NCI-H2227 treated with DMSO at 0.1 percent for 48 hours (cell line): ENCODE data around the gene GIT1.
A peak's percentile ranks its signal among the peaks of the same experiment; 100 is the strongest.

Source experiments
- DNase-seq: peaks from one replicate; lab custom pipeline; 2025; lab: John Stamatoyannopoulos, UW

Gene GIT1

DNA sequence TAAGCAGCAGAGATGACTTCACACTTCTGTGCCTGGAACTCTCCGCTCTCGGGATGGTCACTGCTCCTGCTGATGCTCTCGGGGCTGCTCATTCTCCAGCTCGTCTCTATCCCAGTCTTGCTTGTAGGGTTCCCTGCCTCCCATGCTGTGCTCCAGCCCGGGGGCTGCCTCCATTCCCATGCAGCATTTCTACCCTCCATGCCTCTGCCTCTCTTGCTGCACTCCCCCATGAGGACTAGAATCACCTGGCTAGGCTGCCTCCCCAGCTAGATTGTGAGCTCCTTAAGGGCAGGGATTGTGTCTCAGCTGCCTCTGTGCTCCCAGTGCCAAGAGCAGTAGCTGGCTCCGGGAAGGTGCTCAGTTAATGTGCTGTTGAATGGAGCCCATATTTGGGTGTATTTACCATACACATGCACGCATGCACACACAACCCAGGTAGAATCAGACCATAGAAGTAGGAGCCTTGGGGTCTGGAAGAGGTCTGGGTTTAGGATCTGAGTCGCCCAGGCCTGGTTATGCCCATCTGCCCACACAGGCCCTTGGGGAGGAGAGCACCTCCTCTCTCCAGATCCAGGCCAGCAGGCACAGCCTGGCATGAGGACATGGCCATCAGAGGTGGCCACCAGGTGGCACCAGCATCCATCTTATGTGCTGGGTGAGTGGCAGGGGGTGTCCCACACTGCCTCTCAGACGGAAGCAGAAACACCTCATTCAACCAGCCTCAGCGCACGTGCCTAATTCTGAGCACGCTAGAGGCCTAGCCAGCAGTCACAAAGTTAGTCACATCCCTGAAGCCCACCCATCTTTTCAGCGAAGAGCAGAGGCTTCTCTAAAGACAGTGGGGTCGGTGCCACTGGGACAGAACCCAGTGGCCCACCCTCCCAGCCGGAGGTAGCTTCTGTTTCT, 9.3 kb downstream of the GIT1 start:
- peak; percentile 59 for DNase-seq

DNA sequence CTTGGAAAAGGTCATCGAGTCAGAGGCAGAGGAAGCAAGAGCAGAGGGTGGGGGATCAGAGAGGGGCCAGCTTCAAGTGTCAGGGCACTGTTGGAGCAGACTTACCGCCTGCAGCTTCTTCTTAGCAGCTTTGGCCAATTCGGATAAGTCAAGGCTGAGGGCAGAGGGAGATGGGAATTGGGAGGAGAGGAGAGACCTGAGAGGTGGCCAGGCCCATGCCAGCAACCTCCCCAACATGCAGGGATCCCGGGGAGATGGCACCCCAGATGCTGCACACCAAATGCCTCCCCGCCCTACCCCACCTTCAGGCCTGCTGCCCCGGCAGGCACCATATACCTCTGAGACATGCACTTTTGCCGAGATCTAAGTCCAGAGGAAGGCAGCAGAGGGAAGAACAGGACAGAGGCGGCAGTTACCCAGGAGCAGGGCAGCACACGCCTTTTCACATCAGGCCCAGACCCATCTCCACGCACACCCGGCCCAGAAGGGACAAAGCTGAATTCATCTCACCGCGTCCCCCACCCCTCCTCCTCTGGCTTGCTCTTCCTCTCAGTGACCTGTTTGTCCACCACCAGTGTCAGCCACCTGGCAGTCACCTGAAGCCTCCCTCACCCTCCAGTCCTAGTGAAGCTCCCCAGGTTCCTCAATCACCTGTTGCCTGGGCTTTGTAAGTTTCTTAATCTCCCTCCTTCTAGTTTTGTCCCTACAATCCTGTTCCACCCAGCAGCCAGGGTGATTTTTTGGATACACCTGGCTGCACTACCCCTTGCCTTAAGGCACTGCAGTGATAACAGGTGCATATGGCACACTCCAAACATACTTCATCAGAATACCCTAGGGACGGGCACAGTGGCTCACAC, 10.6 kb downstream of the GIT1 start:
- no peak for DNase-seq

DNA sequence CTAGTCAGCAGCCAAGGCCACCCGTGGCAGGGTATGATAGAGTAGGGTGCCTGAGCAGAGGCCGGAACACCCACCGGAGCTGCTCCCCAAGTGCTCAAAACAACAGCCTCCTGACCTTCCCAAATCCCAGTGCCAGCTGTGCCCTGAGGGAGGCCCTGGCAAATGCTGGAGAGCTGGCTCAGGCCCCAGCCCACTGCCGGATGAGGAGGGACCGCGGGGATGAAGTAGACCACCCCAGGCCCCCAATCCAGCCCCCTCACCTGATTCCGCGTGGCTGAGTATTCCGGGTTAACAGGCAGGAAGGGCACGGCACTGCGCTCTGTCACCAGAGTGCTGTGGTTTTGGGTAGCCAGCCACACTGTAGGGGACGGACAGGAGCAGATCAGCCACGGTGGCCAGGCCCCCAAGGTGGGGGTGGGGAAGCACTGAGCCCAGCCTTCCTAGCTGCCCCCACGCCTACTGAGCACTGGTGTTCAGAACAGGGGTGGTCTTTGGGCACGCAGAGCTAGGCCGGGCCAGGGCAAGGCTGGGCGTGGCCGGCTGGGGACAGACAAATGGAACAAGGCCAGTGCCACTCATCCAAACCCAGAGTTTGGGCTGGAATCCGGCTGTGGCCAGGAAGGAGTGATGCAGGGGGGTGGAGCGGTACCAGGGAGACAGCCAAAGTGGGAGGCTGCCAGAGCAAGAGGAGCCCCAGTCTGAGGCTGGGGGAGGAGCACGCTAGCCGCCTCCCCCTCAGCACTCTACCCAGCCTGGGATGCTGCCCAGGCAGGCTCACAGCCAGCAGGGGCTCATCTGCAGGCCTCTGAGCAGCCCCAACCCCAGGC, 11.8 kb downstream of the GIT1 start:
- DNase-seq: no peak

DNA sequence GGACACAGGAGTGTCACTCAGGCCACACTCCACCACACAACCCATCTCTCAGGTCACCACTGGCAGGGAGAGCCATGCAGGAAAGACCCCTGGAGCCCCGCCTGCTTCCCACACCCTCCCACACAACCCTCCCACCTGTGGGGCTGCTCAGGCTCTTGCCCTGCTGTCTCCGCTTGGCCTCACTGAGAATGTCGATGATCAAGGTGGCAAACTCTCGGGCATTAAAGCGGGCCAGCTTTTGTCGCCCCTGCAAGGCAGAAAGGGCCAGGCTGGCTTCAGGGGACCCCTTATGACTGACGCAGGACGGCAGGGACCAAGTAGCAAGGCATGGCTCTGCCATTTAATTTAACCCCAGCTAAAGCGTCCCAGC, 12.5 kb downstream of the GIT1 start:
- DNase-seq: no peak

DNA sequence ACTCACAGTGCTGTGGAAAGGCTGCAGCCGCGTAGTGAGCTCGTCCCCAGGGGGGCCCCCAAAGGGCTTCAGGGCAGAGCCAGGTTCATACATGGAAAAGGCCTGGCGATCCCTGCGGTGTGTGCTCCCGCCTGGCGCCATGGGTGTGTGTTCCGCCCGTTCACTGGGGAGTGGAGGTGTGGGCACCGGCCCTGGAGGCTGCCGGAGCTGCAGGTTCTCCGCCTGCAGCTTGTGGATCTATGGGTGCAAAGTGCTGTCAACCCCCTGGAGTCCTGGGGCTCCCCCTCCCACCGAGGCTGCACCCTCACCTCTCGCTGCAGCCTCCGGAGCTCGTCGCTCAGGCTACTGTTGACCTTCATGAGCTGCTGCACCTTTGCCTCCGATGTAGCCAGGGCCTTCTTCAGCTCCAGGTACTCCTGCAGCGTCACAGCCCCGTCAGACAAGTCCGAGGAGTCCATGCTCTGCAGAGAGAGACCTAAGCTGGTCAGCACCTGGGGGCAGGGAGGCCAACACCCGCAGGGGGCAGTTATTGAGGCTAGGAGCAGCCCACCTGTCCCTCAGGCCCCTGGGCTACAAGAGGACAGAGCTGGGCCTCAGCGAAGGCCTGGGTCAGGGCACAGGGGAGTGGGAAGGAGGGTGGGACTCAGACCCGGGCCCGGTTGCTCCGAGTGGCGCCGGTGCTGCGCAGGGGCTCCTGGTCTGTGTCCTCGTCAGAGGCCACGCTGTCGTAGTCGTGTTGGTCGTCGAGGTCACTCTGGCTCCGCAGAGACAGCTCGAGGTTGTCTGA, 13.0 kb downstream of the GIT1 start:
- no peak for DNase-seq

DNA sequence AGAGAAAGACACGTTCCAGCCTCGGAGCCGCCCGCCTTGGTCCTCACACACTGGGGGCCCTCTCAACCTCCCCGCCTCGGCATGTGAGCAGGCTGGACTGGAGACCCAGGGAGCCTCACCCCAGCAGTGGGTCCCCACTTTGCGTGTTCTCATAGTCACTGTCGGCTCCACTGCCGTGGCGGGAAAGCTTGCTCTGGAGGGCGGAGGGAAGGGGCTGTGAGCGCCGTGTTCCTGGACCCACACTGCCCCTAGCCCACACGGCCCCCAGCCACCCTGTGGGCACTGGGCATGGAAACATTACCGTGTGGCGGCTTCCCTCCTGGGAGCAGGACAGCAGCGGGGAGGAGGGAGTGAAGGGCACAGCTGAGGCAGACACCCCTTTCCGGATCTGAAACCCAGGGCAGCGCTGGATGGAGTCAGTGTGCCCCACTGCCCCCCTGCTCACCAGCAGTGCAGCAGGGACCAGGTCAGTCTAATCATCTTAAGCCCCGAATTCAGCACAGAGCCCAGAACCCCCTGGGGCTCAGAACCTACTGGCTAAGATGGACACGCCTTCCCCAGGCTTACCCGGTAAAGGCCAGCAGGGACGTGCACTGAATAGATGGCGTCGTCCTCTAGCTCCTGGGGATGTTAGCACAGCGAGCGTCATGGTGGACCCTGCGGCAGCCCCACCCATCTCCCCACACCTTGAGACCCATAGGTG, 13.8 kb downstream of the GIT1 start:
- no peak for DNase-seq

DNA sequence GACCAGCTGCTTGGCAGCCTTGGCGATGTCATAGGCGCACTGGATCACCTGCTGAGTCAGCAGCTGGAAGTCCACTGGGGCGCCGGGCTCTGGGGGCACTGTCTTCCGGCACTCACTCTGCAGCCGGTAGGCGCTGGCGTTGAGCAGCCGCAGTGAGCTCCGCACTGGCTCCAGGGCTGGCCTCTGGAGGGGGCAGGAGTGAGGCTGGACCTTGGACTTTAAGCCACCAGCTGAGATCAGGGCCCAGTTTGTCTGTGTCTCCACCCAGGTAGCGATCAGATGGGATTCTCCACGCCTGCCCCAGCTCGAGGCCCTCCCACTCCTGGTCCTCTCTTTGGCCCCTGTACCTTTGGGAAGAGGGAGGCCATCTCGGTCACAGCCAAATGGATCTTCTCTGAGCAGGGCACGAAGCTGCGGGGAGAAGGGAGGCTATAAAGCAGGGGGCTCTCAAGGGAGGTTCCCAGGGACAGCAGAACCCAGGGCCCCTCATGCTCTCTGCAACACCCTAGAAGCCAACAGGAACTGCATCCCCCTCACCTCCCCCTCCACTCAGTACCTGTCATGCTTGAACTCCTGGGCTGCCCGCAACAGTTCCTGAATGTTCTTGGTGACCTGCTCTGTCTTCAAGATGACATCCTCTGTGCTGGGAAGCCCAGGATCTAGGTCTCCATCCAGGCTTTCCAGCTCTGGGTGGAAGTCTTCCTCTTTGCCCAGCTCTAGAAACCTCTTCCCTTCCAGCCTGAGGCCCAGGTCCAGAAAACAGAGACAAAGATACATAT, 14.5 kb downstream of the GIT1 start:
- no peak for DNase-seq

DNA sequence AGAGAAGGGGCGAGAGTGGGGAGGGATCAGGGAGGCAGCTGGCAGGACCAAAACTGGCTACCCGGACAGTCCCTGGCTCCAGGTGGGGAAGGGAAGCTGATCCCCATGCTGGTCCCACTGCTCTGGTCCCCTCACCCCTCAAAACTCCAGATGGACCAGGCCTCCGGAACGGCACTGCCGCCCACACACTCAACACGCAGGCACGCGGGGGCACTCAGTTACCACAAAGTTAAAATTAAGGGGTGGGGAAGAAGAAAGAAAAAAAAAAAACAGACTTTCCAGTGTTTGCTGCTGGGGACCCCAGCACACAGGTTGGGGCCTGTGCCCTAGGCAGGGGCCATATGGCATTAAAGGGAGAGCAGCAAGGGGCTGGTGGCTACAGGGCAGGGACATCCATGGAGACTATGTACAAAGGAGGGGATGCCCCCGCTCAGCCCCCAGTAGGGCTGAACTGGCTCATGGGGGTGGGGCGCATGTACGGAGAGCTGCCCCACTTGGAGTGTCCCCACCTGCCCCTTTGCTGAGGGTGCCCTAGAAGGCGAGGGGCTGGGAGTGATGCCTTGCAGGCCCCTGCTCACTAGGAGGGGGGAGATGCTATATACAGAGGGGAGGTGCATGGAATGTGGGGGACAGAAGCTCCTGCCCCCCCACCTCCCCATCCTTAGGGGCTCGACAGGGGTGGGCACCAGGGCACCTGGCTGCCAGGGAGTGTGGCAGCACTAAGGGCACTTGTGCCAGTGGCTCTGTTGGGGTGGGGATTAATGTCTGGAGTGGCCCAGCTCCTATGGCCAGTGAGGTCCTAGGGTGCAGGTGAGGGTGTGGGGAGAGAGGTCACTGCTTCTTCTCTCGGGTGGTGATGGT, 15.3 kb downstream of the GIT1 start:
- DNase-seq: no peak

DNA sequence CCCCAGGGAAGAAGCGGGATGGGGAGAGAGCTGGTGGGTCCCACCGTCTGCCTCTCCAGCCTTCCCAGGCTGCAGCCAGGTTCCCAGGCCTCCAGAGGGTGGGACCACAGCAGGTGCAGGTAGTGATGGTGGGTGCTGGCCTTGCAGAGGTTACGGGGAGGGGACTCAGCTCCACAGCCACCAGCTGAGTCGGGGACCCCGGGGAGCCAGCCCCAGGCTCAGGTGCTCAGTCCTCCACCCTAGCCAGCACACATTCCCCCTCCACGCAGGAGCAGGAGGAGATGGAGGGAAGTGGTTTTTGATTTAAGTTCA, 15.9 kb downstream of the GIT1 start:
- no peak for DNase-seq

DNA sequence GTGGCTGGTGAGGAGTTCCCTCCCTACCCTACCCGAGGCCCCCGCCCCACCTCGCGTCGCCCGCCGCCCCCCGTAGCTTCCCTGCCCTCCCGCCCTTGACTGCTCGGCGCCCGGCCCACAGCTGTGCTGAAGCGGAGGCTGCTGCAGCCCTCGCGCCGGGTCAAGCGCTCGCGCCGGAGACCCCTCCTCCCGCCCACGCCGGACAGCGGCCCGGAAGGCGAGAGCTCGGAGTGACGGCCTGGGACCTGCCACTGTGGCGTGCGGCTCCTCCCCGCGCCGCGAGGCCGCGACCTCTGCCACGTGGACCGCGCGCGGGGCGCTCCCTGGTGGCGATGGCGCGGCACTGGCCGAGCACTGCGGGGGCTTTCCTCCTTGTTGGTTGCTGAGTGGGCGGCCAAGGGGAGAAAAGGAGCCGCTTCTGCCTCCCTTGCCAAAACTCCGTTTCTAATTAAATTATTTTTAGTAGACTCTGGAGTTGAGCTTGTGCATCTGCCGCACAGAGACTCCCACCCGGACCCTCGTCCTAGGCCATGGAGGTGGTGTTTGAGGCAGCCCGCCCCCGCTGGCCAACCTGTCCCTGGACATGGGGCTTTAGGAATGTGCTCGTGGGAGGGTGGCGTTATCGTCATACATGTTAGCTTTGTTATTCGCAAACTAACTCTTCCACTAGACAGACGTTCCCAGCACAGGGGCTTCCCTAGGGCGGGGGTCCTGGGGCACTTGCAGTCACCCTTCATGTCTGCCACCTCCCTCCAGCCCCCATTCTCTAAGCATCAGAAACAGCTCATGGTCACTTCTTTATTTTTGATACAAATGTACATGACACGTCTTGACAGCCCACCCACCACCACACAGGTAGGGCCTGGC, 16.5 kb downstream of the GIT1 start:
- DNase-seq: no peak

DNA sequence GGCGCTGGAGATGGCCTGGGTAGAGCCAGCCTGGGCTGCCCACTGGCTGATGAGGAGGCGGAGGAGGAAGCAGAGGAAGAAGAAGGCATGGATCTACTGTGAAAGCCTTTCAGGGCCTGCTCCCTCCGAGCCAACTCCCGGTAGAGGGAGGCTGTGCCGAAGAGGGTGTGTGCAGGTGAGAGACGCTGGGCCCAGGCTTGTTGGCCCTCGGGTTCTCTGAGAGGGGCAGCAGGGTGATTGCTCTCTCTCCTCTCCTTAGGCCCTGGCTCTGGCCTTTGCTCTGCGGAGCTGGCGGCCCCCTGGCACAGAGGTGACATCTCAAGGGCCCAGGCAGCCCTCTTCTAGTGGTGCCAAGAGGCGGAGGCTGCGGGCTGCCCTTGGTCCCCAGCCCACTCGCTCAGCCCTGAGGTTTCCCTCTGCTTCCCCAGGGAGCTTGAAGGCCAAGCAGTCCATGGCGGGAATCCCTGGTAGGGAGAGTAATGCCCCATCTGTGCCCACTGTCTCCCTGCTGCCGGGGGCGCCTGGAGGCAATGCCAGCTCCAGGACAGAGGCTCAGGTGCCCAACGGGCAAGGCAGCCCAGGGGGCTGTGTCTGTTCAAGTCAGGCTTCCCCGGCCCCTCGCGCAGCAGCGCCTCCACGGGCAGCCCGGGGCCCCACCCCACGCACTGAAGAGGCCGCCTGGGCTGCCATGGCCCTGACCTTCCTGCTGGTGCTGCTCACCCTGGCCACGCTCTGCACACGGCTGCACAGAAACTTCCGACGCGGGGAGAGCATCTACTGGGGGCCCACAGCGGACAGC, 17.4 kb downstream of the GIT1 start:
- DNase-seq: no peak

DNA sequence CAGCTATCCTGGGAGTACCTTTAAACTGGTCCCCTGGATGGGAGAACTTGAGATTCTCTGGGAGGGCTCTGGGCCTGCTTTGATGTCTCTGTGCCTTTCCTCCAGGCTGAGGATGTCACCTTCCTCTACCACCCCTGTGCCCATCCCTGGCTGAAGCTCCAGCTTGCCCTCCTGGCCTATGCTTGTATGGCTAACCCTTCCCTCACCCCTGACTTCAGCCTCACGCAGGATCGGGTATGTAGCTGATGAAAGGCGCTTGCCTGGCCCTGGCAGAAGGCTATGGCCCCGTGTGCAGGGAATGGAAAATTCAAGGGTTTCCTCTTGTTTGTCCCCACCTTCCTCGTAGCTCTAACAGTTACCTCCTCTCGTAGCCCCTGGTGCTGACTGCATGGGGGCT, 18.0 kb downstream of the GIT1 start:
- DNase-seq: no peak

DNA sequence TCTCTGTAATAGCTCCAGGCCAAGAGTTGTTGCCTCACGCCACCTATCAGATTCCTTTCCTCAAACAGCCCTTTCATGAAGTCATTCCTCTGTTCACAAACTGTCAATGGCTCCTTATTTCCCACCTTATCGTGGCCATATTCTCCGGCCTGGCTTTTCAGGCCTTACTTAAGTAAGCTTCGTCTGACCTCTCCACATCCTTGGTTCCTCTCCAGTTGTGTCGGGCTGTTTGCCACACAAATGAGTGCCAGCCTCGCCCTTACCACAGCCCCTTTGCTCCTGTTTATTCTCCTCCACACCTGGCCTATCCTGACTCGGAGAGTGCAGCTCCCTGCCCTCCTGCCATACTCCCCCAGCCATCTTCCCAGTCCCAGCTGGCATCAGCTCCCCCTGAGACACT, 18.9 kb downstream of the GIT1 start:
- DNase-seq: no peak

DNA sequence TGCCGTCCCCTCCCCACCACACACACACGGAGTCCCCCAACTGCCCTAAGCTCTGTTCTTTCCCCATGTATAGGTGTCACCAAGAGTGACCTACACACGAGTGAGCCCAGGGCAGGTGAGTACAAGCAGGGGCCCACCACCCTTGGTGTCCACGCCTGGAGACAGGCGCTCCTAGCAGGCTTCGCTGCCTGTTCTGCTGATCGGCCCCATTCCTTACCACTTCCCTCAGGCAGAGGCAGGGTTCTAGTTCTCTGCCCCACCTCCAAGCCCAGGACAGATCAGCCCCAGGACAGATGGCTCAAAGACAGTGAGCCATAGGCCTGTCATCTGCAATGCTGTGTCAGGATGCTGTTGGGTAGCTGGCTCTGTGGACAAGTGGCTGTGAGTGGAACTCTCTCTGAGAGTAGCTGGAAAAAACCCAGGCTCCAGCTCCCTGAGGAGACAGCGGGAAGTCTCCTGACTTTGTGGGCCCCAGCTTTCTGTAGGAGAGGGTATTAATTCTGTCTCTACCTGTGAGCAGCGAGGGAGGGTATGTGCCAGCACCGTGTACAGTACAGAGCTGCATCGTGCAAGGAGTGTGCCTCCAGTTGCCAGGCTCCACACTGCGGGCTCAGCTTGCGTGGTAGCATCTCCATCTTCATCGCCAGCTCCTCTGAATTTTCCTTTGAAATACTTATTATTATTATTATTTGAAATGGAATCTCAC, 20.1 kb downstream of the GIT1 start:
- DNase-seq: no peak

DNA sequence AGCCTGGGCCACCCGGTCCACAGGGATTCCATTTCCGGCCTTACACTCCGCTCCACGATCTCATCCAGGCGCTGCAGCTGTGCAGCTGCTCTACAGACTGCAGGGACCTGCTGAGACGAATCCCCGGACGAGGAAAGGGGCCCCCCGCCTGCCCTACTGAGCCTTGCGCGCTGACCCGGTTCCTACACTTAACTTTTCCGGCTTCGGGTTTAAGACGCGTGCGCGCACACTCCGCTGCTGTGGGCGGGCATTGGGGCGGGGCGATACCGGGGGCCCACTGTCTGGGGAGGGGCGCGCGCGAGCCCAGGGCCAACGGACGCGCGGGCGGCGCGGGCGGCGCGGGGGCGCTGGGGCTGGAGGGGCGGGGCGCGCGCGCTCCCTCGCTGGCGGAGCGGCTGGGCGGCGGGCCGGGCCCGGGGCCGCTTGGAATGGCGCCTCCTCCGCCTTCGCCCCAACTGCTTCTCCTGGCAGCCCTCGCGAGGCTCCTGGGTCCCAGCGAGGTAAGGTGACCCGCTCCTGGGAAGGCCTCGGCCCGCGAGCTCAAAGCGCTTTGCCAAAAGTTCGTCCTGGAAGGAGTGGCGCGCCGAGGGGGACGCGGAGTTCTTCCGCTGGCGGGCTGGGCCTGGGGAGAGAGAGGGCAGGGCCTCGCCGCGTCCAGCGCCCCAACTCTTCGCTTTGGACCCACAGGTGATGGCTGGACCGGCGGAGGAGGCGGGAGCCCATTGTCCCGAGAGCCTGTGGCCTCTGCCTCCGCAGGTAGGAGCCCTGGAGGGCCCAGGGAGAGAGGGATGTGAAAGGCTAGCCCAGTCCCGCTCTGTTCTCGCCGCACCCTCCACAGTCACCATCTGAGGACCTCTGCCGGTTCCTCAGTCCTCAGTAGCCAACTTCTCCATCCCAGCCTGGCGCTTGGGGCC, 20.9 kb downstream of the GIT1 start, which contains the start of gene TP53I13:
Gene TP53I13 (plus strand): TSS at position 371 of the 914 bp plus-strand sequence. CDS start 58 bp downstream, at position 429.
- peak; percentile 74 for DNase-seq
